ENCODE measurements around the gene RMRP.

DNA sequence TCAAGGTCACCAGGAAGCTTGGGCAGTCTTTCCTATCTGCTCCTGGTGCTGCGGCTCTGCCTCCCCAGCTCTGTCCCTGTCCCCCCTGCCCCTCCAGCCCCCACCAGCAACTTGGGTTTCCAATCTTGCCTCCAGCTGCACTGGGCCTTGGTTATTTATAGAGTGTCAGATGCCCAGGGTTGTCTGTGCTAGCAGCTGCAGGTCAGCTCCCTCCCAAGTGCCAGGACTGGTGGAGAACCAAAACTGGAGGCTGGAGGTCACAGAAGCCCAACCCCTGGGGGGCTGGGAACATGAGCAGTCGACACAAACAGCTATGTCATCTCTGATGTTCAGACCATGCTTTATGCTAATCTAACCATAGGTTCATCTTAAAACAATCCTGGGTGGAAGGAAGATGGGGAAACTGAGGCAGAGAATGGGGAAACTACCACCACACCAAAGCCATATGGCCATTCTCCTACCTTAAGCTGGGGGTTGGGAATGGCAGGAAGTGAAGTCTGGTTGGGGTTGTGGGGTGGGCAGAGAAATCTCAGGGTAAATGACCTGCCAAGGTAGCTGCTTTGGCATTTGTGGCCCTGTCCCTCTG is 30.2 kb upstream of the RMRP start:
- TF ChIP-seq, protein P1, sequence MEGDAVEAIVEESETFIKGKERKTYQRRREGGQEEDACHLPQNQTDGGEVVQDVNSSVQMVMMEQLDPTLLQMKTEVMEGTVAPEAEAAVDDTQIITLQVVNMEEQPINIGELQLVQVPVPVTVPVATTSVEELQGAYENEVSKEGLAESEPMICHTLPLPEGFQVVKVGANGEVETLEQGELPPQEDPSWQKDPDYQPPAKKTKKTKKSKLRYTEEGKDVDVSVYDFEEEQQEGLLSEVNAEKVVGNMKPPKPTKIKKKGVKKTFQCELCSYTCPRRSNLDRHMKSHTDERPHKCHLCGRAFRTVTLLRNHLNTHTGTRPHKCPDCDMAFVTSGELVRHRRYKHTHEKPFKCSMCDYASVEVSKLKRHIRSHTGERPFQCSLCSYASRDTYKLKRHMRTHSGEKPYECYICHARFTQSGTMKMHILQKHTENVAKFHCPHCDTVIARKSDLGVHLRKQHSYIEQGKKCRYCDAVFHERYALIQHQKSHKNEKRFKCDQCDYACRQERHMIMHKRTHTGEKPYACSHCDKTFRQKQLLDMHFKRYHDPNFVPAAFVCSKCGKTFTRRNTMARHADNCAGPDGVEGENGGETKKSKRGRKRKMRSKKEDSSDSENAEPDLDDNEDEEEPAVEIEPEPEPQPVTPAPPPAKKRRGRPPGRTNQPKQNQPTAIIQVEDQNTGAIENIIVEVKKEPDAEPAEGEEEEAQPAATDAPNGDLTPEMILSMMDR (IDR thresholded peaks at IDR 0.05; ENCODE audit: low read depth, low read length), result no peak
- no peak for TF ChIP-seq MYC (IDR thresholded peaks at IDR 0.05; ENCODE audit: low read depth, low read length)
